ENCODE data around the gene CD8B.
"Not testable (repeated sequence)": the region's sequence is repeated elsewhere in the genome, so short reads cannot be mapped to it uniquely, and the experiment has no call there.

DNA sequence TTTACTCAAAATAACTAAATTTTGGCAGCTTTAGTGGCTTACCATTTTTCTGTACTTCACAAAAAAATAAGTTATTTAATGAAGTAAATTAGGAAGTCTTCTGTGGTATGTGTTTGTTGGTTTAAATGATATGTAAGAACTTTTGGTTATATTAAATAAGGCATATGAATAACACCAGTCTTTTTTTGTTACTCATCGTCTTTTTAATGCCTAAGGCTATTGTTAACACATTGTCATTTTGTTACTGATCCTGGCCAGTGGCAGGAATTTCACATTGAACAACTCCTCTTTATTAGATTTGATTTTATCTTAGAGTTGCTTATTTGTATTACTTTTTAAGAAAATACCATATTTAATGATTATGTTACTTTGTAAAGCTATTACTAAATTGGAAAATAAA is 17.3 kb upstream of the CD8B start:
- not testable (repeated sequence) for TF ChIP-seq MTA3 (CRISPR knock-in tag; IDR thresholded peaks at IDR 0.05); LCORL (IDR thresholded peaks at IDR 0.05); LCORL (CRISPR knock-in tag; IDR thresholded peaks at IDR 0.05); EZH2 (conservative IDR thresholded peaks at IDR 0.05; ENCODE audit: low read depth, low read length); FIP1L1 (IDR thresholded peaks at IDR 0.05; ENCODE audit: borderline replicate concordance, insufficient read depth, low read depth, low read length); FOSL1 (CRISPR knock-in tag; IDR thresholded peaks at IDR 0.05; ENCODE audit: borderline replicate concordance); IKZF4 (CRISPR knock-in tag; IDR thresholded peaks at IDR 0.05; ENCODE audit: borderline replicate concordance, low read depth, not compliant biosample characterization)
- TF ChIP-seq, protein P1, sequence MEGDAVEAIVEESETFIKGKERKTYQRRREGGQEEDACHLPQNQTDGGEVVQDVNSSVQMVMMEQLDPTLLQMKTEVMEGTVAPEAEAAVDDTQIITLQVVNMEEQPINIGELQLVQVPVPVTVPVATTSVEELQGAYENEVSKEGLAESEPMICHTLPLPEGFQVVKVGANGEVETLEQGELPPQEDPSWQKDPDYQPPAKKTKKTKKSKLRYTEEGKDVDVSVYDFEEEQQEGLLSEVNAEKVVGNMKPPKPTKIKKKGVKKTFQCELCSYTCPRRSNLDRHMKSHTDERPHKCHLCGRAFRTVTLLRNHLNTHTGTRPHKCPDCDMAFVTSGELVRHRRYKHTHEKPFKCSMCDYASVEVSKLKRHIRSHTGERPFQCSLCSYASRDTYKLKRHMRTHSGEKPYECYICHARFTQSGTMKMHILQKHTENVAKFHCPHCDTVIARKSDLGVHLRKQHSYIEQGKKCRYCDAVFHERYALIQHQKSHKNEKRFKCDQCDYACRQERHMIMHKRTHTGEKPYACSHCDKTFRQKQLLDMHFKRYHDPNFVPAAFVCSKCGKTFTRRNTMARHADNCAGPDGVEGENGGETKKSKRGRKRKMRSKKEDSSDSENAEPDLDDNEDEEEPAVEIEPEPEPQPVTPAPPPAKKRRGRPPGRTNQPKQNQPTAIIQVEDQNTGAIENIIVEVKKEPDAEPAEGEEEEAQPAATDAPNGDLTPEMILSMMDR (CRISPR knock-in tag; IDR thresholded peaks at IDR 0.05): not testable (repeated sequence)
- TF ChIP-seq, protein P2, sequence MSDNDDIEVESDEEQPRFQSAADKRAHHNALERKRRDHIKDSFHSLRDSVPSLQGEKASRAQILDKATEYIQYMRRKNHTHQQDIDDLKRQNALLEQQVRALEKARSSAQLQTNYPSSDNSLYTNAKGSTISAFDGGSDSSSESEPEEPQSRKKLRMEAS (IDR thresholded peaks at IDR 0.05): not testable (repeated sequence)
- TF ChIP-seq, protein P3, sequence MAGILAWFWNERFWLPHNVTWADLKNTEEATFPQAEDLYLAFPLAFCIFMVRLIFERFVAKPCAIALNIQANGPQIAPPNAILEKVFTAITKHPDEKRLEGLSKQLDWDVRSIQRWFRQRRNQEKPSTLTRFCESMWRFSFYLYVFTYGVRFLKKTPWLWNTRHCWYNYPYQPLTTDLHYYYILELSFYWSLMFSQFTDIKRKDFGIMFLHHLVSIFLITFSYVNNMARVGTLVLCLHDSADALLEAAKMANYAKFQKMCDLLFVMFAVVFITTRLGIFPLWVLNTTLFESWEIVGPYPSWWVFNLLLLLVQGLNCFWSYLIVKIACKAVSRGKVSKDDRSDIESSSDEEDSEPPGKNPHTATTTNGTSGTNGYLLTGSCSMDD (CRISPR knock-in tag; IDR thresholded peaks at IDR 0.05): not testable (repeated sequence)
